GM18508 (cell line): ENCODE data around the gene TAS2R10.

Experiments used
- ATAC-seq: cut with Tn5 transposase; IDR thresholded peaks from one replicate; pipeline ENCODE4 v1.9.1; 2021; ENCODE audit warnings: moderate number of reproducible peaks; ENCODE audit not compliant: insufficient read depth, unreplicated experiment

The TAS2R10 gene

GRCh38 chr12:10783252-10783651, 42.9 kb downstream of the TAS2R10 start:
- no peak for ATAC-seq

- no peak for ATAC-seq
Observed at GRCh38 chr12:10779103-10779502, 47.1 kb downstream of the TAS2R10 start.
